GM21360 (cell line): ENCODE measurements around the gene DBP.

ENCODE experiments used
- ATAC-seq: cut with Tn5 transposase; IDR thresholded peaks from one replicate; pipeline ENCODE4 v1.9.1; 2021; ENCODE audit warnings: mild to moderate bottlenecking, moderate library complexity; ENCODE audit not compliant: unreplicated experiment

The DBP gene

DNA sequence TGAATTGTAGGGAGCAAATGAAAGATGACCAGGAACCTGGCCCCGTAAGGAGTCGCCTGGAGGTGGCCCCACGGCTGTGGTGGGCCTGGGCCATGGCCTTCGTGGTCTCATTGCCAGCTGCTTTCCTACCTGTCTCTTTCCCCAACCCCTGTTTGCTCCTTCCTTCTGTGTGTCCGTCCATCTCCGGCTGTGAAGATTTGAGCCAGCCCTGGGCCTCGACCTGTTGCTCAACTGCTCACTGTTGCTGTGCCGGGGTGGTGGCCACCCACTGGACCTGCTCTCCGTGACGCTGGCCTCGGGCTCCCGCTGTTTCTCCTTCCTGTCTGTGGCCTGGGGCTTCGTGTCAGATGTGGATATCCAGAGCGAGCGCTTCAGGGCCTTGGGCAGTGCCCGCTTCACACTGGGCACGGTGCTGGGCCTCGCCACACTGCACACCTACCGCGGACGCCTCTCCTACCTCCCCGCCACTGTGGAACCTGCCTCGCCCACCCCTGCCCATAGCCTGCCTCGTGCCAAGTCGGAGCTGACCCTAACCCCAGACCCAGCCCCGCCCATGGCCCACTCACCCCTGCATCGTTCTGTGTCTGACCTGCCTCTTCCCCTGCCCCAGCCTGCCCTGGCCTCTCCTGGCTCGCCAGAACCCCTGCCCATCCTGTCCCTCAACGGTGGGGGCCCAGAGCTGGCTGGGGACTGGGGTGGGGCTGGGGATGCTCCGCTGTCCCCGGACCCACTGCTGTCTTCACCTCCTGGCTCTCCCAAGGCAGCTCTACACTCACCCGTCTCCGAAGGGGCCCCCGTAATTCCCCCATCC is 8.5 kb downstream of the DBP start:
- no peak for ATAC-seq

DNA sequence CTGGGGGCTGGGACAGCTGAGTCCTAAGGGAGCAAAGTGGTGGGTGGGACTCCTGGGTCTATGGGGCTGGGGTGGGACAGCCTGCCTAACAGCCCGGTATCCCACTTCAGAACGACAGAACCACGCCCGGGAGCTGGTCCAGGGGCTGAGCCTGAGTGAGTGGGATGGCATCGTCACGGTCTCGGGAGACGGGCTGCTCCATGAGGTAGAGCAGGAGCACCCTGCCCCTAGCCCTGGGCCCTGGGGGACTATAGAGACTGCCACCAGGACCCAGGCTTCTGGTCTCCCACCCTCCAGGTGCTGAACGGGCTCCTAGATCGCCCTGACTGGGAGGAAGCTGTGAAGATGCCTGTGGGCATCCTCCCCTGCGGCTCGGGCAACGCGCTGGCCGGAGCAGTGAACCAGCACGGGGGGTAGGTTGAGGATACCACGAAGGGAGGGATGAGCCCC is 9.3 kb downstream of the DBP start:
- no peak for ATAC-seq

DNA sequence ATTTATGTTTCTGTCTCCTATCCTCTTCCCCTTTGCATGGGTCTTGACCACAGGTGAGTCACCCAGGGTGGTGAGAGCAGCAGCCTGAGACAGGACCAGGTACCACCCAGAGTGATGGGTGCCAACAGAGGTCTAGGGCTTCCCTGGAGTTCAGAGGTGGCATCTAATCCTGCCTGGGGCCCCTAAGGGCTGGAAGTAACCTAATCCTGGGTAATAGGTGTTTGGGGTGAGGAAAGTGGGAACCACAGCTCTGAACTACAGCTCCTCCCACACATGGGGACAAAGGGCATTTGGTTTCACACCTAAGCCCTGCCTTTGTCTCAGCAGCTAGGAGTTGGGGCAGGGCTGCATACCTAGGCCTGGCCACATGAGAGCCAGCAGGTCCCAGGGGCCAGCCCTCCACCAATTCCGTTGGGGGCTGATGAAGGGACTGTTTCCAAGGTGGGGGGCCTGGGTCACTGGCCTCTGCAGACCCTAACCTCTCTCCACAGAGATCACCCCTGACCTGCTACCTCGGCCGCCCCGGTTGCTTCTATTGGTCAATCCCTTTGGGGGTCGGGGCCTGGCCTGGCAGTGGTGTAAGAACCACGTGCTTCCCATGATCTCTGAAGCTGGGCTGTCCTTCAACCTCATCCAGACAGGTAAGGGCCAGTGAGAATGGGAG is 9.8 kb downstream of the DBP start:
- no peak for ATAC-seq

DNA sequence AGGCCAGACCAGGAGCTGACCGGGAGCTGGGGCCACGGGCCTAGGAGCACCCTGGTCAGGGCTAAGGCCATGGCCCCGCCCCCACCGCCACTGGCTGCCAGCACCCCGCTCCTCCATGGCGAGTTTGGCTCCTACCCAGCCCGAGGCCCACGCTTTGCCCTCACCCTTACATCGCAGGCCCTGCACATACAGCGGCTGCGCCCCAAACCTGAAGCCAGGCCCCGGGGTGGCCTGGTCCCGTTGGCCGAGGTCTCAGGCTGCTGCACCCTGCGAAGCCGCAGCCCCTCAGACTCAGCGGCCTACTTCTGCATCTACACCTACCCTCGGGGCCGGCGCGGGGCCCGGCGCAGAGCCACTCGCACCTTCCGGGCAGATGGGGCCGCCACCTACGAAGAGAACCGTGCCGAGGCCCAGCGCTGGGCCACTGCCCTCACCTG is 11.3 kb downstream of the DBP start:
- ATAC-seq: no peak

DNA sequence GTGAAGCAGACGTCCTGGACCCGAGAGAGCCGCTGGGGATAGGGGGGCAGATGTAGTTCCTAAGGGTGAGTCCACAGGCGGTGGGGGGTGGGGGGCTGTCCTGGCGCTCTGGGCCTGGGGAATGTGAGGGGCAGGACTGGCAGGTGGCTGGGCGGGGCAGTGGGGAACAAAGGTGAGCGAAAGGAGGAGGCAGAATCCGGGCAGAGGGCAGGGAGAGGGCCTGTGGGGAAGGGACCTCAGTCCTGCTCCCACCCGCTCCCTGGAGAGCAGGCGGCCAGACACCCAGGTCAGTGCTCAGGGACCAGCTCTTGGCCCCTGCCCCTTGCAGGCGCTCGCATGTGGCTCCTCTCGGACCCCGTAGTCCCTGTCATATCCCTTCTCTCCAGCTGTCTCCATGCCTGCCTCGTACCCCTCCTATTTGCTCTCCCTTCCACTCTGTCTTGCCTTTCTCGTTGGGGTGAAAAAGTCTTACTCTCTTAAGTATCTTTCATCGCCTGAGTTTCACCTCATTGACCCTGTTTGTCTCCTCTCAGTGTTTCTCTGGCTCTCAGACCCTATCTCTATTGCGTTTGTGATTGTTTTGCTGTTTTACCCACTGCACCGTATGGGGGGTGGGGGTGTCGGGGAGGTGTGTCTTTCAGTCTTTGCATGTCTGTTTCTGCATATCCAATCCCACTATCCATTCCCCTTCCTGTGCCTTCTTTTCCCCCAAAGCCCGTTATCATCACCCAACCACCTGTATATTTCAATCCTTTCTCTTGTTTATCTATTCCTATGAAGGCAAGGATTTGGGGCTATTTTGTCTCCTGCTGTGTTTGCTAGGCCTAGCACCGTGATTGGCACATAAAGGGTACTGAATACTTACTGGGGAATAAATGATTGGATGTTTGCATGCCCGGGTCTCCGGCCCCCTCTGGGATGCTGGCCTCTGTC is 12.1 kb downstream of the DBP start:
- ATAC-seq: no peak

DNA sequence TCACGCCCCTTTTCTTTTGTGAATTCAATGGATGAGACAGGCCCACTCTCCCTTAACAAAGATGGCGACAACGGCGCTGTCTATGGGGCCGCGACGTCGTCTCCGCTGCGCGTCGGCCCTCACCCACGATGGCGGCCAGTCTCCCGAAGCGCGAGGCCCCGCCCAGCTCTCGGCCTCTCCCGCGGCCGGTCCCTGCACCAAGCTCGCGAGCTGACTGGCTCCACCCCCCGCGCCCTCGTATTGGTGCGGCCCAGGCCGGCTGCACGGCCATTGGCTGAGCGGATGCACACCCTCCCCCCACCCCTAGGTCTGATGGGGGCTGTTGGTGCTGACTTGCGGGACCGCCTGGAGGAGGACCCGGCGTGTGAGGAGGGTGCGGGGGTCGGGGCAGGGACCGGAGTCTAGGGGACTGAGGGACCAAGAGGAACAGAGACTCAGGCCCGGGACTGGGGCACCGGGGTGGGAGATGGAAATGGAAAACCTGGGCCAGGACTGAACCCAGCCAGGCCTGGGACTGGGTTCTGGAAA is 13.0 kb downstream of the DBP start:
- ATAC-seq: peak; percentile 63

DNA sequence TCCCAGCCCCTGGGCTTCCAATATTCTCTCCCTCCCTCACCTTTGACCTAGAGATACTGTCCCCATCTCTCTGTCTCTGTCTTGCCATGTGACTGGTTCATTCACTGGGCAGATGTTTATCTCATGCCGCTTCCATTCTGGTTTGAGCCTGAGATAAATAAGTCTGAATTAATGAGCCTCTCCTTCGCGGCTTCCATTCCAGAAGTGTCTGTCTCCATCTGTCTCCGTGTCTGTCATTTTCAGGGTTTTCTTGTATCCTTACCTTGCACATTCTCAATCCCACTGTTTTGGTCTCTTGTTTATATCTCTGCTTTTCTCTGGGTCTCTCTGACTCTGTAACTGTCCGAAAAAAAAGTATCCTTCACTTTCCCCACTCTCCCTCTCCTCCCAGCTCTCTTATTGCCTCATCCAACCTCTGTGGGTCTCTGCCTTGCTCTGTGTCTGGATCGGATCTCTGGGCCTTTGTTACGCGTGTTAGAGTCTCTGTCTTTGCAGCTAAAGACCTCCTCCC is 13.6 kb downstream of the DBP start:
- ATAC-seq: no peak

DNA sequence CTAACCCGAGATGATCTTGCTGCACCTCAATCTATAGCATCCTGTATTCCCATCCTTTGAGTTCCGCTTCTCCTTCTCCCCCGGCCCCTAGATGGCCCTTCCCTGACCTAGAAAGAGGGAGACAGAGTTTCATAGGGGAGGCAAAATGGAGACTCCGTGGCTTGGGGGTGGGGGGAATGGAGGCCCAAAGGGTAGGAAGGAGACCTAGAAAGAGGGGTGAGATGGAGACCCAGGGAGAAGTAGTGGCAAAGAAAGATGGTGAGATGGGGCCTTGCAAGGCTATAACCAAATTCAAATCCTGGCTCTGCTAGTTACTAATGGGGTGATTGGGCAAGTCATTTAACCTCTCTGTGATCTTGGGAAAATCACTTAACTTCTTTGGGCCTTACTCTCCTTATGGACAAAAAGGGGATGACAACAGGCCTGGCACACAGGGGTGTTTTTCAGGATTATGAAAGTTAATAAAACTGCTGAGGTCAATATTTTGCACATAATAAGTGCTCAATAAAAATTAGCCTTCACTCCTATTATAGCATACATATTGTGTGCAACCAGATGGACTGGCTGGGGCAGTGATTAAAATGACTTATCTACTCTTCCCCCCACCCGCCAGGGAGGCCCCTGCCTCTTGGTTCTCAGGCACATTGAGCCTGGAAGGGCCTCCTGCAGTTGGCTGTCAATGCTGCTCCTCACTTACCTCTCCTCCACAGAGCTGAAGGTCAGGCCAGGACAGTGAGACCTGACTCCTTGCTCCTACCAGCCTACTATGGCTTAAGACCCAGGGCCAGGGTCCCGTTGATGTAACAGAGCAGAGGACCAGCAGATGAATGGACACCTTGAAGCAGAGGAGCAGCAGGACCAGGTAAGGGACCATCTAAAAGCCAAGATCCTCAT is 17.2 kb downstream of the DBP start:
- peak; percentile 3 for ATAC-seq

DNA sequence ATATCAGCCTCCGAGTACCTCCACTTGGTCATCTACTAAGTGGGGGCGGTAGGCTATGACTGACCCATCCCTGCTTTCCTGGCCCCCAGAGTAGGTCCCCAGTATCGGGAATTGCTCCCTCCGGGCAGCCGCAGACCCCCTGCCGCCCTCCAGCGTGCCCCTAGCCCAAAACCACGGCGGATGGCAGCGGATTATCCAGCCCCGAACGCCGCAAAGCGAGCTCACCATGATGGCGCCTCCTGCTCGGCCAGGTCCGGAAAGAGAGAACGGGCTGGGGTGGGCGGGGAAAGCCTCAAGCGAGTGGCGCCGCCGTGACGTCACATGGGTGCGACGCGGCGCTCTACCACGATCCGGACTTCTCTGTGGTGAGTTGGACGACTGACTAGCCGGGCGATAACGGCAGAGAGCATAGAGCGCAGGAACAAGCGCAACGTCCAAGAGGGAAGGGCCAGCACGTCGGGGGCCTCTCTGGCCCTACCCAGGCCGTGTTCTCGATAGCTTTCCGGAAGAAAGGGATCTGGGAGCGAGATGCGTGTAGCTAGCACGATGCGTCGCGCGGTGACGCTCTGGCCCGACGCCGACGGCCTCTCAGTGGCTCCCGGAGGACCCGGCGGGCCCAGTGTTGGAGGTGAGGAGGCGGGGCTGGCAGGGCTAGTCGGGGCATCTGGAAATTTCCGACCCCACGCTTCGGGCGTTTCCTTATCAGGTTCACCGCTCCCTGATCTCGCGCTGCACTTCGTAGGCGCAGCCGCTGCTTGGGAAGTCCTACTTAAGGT is 18.1 kb downstream of the DBP start, which contains the start of the genes RPL18 and SPHK2:
Gene RPL18, minus strand, starts transcription at position 263 of the 776 bp plus-strand sequence. Its CDS starts 35 bp downstream, at position 228.
Gene SPHK2, plus strand, starts transcription at position 591 of the 776 bp plus-strand sequence. CDS start 1,009 bp downstream, outside the sequence.
- ATAC-seq: peak; percentile 77

DNA sequence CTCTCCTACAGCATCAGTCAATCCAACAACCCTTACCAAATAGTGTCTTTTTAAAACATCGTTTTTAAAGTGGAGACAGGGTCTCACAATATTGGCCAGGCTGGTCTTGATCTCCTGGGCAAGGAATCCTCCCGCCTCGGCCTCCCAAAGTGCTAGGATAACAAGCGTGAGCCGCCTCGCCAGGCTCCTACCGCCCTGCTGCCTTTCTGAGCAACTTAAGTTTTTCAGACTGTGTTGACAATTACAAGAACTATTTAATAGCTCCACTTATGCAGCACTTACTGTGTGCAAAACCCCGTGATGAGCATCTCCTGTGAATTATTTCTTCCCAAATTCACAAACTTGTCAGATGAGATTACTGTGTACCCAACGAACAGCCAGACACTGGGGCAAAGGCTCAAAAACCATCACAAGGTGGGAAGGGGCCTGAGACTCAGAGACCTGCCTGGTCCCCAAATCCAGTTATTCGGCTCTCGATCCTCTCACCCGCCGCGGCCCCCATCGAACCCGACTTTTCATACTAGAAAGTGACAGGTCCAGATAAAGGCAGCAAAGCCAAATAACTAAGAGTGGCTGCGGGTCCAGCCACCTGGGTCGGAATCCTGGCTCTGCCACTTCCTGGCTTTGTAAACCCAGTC is 18.8 kb downstream of the DBP start:
- ATAC-seq: no peak

DNA sequence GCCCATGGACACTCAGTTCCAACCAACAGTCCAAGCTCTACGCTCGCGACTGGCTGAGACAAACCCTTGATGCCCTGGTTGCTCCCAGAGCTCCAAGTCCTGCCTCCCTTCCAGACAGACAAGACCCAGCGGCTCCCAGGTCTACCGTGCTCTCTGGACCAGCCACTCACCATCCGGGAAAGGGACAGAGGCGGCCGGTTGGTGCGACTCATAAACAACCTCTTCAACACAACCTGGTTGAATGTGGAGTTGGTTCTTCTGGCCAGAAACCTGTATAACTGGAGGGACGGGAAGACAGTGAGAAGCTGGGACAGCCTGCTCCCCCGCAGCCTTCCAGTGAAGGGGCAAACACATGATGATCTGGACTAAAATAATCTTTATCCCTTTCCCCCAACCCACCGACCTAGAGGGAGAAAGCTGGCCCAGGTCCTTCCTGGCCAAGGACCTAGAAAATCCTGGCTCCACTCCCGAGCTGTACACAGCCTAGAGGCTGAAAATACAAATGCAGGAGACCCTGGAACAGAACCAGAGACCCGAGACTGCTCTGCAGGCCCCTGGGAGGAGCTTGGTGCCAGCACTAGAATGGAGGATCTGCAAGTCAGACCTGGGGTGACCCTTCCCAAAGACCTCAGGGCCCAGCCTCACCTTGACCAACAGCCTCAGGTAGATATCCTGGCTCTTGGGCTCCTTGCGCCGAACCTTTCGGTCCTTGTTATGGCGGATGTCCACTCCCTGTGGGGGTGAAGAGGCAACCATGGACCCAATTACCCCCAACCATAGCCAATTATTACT is 19.8 kb downstream of the DBP start:
- no peak for ATAC-seq

DNA sequence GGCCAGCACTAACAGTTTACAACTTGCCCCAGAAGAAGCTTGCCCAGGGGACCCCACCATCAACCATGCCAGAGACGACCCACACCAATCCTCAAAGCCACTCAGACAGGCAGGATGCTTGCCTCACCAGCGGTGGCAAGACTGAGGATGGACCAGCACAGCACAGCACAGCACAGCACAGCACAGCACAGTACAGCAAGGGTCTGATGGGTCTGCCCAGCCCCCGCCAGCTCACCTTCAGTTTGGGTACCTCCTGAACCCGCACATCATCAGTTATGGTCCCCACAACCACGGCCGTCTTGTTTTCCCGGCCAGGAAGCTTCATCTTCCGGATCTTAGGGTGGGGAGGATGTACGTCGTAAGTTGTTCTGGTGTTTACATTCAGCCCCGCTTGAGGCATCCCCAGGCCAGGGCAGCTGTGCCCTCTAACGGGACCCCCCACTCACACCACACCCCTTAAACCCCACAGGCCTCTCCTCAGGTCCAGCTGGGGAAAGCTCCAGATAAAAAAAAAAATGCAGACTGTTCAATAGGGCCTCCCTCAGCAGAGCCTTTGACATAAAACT is 20.6 kb downstream of the DBP start:
- no peak for ATAC-seq

DNA sequence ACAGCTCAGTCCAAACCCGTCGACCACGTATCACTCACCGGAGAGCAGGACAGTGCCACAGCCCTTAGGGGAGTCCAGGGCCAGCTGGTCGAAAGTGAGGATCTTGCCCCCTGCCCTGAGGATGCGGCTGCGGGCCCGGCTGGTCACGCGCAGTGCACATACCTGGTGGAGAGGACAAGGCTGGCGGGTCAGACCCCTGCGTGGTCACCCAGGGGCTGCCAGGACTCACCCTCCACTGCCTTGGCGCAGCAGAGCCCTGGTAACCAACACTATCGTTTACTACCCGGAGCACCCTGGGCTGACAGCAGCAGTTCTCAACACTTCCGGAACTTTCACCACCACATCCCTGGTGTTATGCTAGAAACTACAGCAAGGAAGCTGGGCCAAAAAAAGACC is 21.1 kb downstream of the DBP start:
- no peak for ATAC-seq

DNA sequence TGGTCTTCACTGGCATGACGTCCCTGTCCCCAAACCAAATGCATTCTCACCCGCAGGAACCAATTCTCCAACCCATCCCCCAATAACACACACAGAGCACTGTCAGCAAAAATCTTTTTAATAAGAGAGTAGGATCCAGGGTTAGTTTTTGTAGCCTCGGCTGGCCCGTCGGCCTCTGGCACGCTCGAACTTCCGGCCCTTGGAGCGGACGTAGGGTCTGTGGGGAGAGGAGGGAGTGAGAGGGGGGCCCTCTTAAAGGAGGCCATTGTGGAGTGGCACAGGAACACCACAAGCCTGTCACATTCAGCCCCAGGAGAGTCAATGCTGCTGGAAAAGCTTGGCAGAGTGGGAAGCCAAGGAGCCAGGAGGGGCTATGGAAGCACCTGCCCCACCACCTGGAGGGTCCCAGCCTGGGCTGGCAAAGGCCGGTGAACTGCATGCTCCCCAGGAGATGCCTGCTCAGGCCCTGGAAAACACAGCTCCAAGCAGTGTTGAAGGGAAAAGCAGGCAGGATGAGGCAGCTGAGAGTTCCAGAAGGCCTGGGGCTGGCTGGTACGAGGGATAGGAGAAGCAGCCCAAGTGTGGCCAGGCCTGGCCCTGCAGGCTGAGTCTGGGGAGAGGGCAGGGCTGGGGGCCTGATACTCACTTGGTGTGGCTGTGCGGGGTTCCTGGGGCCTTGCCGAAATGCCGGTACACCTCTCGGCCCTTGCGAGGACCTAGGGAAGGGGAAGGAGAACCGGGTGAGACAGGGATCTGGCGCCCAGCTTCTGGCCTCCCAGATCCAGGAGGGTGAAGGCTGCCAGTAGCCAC is 21.7 kb downstream of the DBP start:
- no peak for ATAC-seq

DNA sequence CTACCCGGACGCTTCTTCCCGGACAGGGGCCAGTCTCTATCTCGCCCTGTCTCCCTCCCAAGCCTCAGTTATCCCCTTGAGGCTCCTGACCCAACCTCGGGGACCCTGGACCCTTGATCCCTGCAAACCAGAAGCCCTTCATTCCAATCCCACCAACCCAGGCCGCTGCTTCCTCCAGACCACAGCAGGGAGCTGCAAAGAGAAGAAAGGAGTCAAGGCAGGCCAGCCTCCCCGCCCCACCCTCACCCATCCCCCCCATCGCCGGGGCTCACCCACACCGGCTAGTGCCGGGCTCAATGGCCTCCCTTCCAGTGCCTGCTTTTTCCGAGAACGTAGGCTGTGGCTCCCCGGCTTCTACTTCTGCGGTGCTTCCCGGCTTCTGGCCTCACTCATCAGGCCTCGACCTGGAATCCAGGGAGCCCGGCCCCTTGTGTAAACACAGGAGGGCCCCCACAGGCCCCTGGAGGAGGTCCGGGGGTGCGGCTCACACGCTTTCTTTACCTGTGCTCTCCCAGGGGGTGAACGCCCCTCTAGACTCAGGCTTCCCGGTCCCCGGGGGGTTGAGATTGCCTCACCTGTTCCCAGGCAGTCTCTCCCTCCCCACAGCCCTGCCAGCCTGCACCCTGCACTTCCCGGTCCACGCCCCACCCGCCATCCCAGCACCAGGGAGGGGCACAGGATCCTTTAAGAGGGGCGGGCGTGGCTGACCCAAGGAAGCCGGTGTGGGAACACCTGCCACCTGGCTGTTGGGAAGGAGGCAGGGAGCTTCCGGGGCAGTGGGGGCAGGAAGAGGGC is 22.5 kb downstream of the DBP start, which contains the start of gene FAM83E:
Gene FAM83E, minus strand, starts transcription at position 641 of the 795 bp plus-strand sequence. CDS start 1,704 bp downstream, outside the sequence.
- ATAC-seq: no peak
